Naive thymus-derived CD8-positive, alpha-beta T cell (primary cell): ENCODE data around the gene FOXN3. TPM values are rescaled to one million over a fixed set of nuclear protein-coding genes. Genes with fewer than 3 reads are reported as not detected.

Experiments used
- ATAC-seq, 2 donors: fragments of 150-1000 bp; cut with Tn5 transposase in 1 of 2; sonication (Bioruptor Pico), chemical (Tn5 transposase) in 1 of 2; 1 replicate in 1 of 2; 2 replicates in 1 of 2; pipeline ENCODE4 v1.10.0; 2021; ENCODE audit warnings: mild to moderate bottlenecking in 2 of 2, moderate library complexity in 2 of 2
- POLR2A ChIA-PET: fragments of 350-600 bp; sonication (Branson Sonifier 250); formaldehyde crosslinking; loops from one replicate; lab custom pipeline; 2021; ENCODE audit warnings: antibody characterized with exemption; lab: Charles Lee
- DNase-seq, 10 donors: peaks; one replicate each; pipeline versions ENCODE4 v3.0.0 to v3.0.0-alpha.2; 2020 to 2022
- H3K27ac Mint-ChIP-seq, 10 donors: one replicate each; pipeline ENCODE4 v1.8.0; 2020 to 2022; ENCODE audit warnings: mild to moderate bottlenecking in 10 of 10, mixed read lengths in 10 of 10, moderate library complexity in 4 of 10, inconsistent platforms in 1 of 10
- H3K27me3 Mint-ChIP-seq, 5 donors: one replicate each; pipeline ENCODE4 v1.8.0; 2021 to 2022; ENCODE audit warnings: mixed read lengths in 5 of 5
- H3K36me3 Mint-ChIP-seq, 3 donors: one replicate each; pipeline ENCODE4 v1.8.0; 2020 to 2022; ENCODE audit warnings: mixed read lengths in 3 of 3, mild to moderate bottlenecking in 2 of 3, inconsistent platforms in 1 of 3
- H3K4me1 Mint-ChIP-seq, 4 donors: one replicate each; pipeline ENCODE4 v1.8.0; 2021 to 2022; ENCODE audit warnings: mixed read lengths in 4 of 4
- H3K4me3 Mint-ChIP-seq, 10 donors: one replicate each; pipeline ENCODE4 v1.8.0; 2020 to 2022; ENCODE audit warnings: mild to moderate bottlenecking in 10 of 10, mixed read lengths in 10 of 10, moderate library complexity in 6 of 10, inconsistent platforms in 1 of 10
- H3K9me3 Mint-ChIP-seq, 9 donors: one replicate each; pipeline ENCODE4 v1.8.0; 2020 to 2022; ENCODE audit warnings: mixed read lengths in 9 of 9, mild to moderate bottlenecking in 3 of 9, inconsistent platforms in 1 of 9, moderate library complexity in 1 of 9
- polyA plus RNA-seq, 3 donors: library from polyadenylated mRNA; unstranded; fragments of 300-500 nt; fragmentation: Illumina TruSeq; gene quantifications; one replicate each; pipeline ENCODE4 v1.2.3, GENCODE V29; 2021
- total RNA-seq, 8 experiments: library from RNA in 2 of 8; stranded (reverse) in 2 of 8; gene quantifications; one replicate each; pipeline ENCODE4 v1.2.3 and lab custom pipeline; 2021 to 2026

The FOXN3 gene
- total and polyA plus RNA-seq, 5 experiments from 2014 or later = 107 to 148 (median 125) TPM

- Mint-ChIP-seq H3K4me3 (peak overlapping the region in 4 of 10 donors; percentile 6 to 22 (median 13)), H3K4me1 (peaks cover 31 to 91% (median 81%) of the 10 kb centered on the region in 4 donors), H3K36me3 (no peaks in the 10 kb centered on the region), H3K27ac (peak overlapping the region in 9 of 10 donors; percentile 41 to 86 (median 72)), H3K27me3 (no peaks in the 10 kb centered on the region), H3K9me3 (no peaks in the 10 kb centered on the region)
- no peak for DNase-seq
- ATAC-seq = peak; percentile 31 to 35
- POLR2A ChIA-PET = interaction anchor here (0.6 kb wide), 1 partner anchor 15 kb away, joined by 5 read pairs; no protein-coding TSS in a partner anchor
Observed at GRCh38 chr14:89445273-89445973, 28.4 kb upstream of the FOXN3 start.

GRCh38 chr14:89444516-89445125 is 27.6 kb upstream of the FOXN3 start:
- ATAC-seq (no peak), DNase-seq (no peak)
- Mint-ChIP-seq H3K27ac (peak overlapping the region in 9 of 10 donors; percentile 37 to 96 (median 83)), H3K4me3 (peak overlapping the region in 9 of 10 donors; percentile 5 to 79 (median 74)), H3K27me3 (no peaks in the 10 kb centered on the region), H3K9me3 (no peaks in the 10 kb centered on the region), H3K36me3 (no peaks in the 10 kb centered on the region), H3K4me1 (peaks cover 35 to 89% (median 81%) of the 10 kb centered on the region in 4 donors)
- POLR2A ChIA-PET = interaction anchor here (0.7 to 2.9 kb wide), 4 partner anchors 9 to 321 kb away, joined by 3 to 11 read pairs (median 4); no protein-coding TSS in a partner anchor

DNA sequence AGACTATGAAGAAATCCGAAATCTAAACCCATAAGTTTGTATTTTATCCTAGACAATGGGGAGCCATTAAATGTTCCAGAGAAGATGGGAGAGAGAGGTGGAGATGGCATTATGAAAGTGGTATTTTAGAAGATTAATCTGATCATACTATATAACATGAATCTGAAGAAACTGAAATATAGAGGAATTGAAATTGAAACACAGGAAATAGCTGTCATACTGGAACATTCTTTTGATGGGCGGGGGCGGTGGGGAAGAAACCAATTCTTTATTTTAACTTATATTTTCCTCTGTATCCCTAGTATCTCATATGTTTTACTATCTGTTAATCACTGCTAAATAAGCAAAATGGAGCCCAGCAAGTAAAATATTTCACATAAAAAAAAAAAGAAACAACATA is 27.0 kb upstream of the FOXN3 start:
- ATAC-seq (peak in 1 of 2 donors; percentile 28), DNase-seq (no peak)
- H3K4me3 Mint-ChIP-seq = peak overlapping the region; percentile 40 to 79 (median 74)
- peaks cover 32 to 86% (median 79%) of the 10 kb centered on the region in 4 donors for H3K4me1 Mint-ChIP-seq
- POLR2A ChIA-PET = interaction anchor here (0.7 to 2.9 kb wide), 8 partner anchors 8 to 1281 kb away, joined by 3 to 11 read pairs (median 4); no protein-coding TSS in a partner anchor
- H3K27ac Mint-ChIP-seq = peak overlapping the region; percentile 69 to 96 (median 83)
- no peaks in the 10 kb centered on the region for H3K36me3 Mint-ChIP-seq
- no peaks in the 10 kb centered on the region for H3K27me3 Mint-ChIP-seq
- no peaks in the 10 kb centered on the region for H3K9me3 Mint-ChIP-seq

DNA sequence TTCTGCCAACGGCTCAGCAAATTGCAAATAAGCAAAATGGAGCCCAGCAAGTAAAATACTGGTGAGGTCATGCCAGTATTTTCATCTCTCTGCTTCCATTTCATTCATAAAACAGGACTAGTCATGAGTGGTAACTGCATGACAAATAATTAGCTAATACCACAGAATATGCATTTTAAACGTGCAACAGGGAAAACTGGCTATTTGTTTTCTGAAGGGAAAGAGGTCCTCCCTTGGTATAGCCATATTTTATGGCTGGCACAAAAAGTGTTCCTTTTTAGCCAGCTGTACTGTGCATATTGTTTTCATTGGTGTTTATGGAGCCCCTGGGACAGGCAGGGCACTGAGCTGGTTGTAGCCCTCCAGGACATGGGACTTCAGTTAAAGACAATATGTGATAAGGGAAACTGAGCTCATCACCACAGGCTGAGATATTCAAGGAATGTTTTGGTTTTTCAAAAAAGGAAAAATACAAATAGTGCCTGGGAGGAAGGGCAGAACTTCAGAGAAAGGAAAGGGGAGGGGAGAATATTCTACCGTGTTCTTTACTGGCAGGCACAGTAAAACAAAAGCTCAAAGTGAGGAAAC is 26.1 kb upstream of the FOXN3 start:
- Mint-ChIP-seq H3K4me3 (peak overlapping the region; percentile 33 to 79 (median 62)), H3K4me1 (peaks cover 30 to 80% (median 72%) of the 10 kb centered on the region in 4 donors)
- POLR2A ChIA-PET = interaction anchor here (0.5 to 2.9 kb wide), 6 partner anchors 13 to 1280 kb away, joined by 3 to 11 read pairs (median 4); no protein-coding TSS in a partner anchor

GRCh38 chr14:89442280-89442679 is 25.2 kb upstream of the FOXN3 start:
- Mint-ChIP-seq H3K36me3 (no peaks in the 10 kb centered on the region), H3K9me3 (peaks cover 0 to 2% (median 0%) of the 10 kb centered on the region in 9 donors), H3K27me3 (no peaks in the 10 kb centered on the region), H3K27ac (peak overlapping the region in 7 of 10 donors; percentile 4 to 86 (median 57)), H3K4me3 (no peak overlapping the region), H3K4me1 (peaks cover 27 to 73% (median 67%) of the 10 kb centered on the region in 4 donors)
- no peak for ATAC-seq
- DNase-seq = no peak
- POLR2A ChIA-PET = interaction anchor here (0.7 to 2.9 kb wide), 2 partner anchors 13 to 55 kb away, joined by 6 to 11 read pairs; no protein-coding TSS in a partner anchor

More for the DNA sequence above, 26.1 kb upstream of the FOXN3 start:
- H3K27me3 Mint-ChIP-seq = no peaks in the 10 kb centered on the region
- H3K36me3 Mint-ChIP-seq = no peaks in the 10 kb centered on the region
- peak overlapping the region; percentile 48 to 96 (median 80) for H3K27ac Mint-ChIP-seq
- no peaks in the 10 kb centered on the region for H3K9me3 Mint-ChIP-seq
- ATAC-seq (no peak), DNase-seq (no peak)

DNA sequence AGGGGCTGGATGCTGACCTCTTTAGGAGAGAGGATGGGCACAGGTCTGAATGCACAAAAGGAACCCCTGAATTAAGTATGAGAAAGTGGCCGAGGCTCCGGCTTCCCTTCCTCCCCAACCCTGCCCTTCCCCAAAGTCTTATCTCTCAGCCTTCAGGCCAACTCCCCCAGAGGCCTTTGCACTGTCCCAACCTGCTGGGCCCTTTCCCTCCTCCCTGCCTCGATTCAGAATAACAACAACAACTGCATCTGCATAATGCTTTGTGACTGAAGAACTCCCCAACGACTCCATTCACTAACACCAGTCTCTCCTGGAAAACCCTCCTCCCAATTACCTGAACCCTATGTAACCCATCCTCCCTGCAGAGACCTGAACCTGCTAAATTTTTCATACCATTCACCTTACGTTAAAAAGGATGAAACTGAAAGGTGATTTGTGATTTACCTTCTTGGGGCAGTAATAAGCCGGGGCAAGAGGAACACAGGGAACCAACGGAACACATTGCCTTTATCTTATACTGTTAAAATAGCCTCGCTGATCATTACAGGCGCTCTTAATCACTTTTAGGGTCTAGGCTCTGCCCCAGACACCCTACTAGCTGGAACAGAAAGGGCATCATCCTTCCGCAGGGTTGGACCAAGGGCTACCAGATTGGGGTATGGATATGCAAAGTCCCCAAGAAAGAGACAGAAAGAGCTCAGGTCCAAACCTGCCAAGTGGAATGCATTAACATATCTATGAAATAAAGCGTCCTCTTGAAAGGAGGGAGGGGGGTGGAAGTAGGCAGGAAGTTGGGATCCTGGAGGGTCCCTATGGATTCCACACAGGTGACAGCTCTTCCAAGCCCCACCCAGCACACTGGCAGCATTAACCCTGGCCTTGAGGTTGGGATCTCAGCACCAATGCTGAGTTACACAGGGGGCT is 24.2 kb upstream of the FOXN3 start:
- H3K4me3 Mint-ChIP-seq = no peak overlapping the region
- H3K27me3 Mint-ChIP-seq = no peaks in the 10 kb centered on the region
- POLR2A ChIA-PET = interaction anchor here (0.7 kb wide), 3 partner anchors 54 to 563 kb away, joined by 3 to 6 read pairs (median 5); no protein-coding TSS in a partner anchor
- H3K4me1 Mint-ChIP-seq = peaks cover 30 to 73% (median 66%) of the 10 kb centered on the region in 4 donors
- H3K27ac Mint-ChIP-seq = peak overlapping the region in 5 of 10 donors; percentile 36 to 78 (median 43)
- no peak for ATAC-seq
- peaks cover 0 to 3% (median 0%) of the 10 kb centered on the region in 9 donors for H3K9me3 Mint-ChIP-seq
- DNase-seq = no peak
- peaks cover 0 to 6% (median 0%) of the 10 kb centered on the region in 3 donors for H3K36me3 Mint-ChIP-seq

DNA sequence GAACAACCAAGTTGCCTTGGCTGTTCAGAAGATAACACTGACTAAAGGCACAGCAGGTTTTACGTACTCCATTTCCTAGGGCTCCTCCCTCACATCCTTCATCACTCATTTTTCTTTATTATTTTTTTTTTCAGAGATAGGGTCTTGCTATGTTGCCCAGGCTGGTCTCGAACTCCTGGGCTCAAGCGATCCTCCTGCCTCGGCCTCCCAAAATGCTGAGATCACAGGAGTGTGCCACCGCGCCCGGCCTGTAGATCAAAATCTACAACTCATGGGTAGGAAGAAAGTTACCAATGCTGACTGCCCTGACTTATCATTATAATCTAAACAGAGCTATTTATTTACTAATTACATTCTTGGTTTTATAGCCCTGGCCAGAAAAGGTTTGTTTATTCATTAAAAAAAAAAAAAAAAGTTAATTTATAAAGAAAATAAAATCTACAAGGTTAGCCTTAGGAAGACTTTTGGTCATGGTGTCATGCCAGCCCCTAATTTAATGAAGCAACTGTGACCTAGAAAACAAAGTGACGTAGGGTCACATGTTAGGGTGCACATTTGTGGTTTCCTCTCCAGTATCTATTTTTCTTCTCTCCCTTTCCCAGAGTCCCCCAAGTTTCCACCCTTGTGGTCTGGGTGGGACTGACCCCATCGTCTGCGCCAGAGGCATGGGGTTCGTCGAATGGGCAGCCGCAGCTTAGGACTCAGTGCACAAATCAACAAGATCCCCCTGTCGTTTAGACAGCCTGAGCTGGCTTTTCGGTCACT is 19.0 kb upstream of the FOXN3 start:
- H3K27ac Mint-ChIP-seq = peak overlapping the region in 9 of 10 donors; percentile 71 to 92 (median 79)
- no peaks in the 10 kb centered on the region for H3K27me3 Mint-ChIP-seq
- H3K4me1 Mint-ChIP-seq = peaks cover 29 to 65% (median 53%) of the 10 kb centered on the region in 4 donors
- peak overlapping the region in 1 of 10 donors; percentile 59 for H3K4me3 Mint-ChIP-seq
- peaks cover 0 to 3% (median 0%) of the 10 kb centered on the region in 9 donors for H3K9me3 Mint-ChIP-seq
- H3K36me3 Mint-ChIP-seq = peaks cover 0 to 6% (median 6%) of the 10 kb centered on the region in 3 donors
- DNase-seq = peak in 1 of 10 donors; percentile 4
- no peak for ATAC-seq
- POLR2A ChIA-PET = interaction anchor here (1.1 kb wide), 1 partner anchor 8 kb away, joined by 3 read pairs; no protein-coding TSS in a partner anchor

DNA sequence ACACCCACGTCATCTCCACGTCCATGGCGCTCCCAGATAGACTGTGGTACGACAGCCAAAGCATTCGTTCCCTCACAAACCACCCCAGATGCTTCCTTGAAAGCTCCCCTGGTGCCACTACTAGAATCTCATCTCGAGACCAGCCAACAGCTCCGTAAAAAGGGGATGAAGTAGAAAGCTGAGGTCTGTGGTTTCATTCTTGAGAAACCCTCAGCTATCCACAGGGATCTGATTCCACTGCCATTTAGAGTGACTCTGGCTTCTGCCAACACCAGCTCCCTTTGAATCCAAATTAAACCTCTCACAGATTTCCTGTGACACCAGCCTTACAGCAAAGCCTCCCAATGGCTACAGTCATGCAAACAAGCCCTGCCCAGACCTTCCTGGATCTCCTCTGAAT is 18.5 kb upstream of the FOXN3 start:
- no peak for ATAC-seq
- H3K4me3 Mint-ChIP-seq = peak overlapping the region in 1 of 10 donors; percentile 59
- peak overlapping the region; percentile 19 to 92 (median 78) for H3K27ac Mint-ChIP-seq
- peaks cover 24 to 70% (median 50%) of the 10 kb centered on the region in 4 donors for H3K4me1 Mint-ChIP-seq
- DNase-seq = peak in 1 of 10 donors; percentile 6
- no peaks in the 10 kb centered on the region for H3K27me3 Mint-ChIP-seq
- peaks cover 0 to 6% (median 6%) of the 10 kb centered on the region in 3 donors for H3K36me3 Mint-ChIP-seq
- POLR2A ChIA-PET = interaction anchor here (1.1 kb wide), 2 partner anchors 9 to 176 kb away, joined by 3 to 4 read pairs; no protein-coding TSS in a partner anchor
- H3K9me3 Mint-ChIP-seq = peaks cover 0 to 3% (median 0%) of the 10 kb centered on the region in 9 donors

GRCh38 chr14:89432226-89432625 is 15.2 kb upstream of the FOXN3 start:
- H3K9me3 Mint-ChIP-seq = peaks cover 0 to under 1% (median 0%) of the 10 kb centered on the region in 9 donors
- H3K36me3 Mint-ChIP-seq = peaks cover 0 to 6% (median 6%) of the 10 kb centered on the region in 3 donors
- ATAC-seq (no peak), DNase-seq (no peak)
- H3K4me1 Mint-ChIP-seq = peaks cover 22 to 85% (median 61%) of the 10 kb centered on the region in 4 donors
- no peaks in the 10 kb centered on the region for H3K27me3 Mint-ChIP-seq
- POLR2A ChIA-PET = no interaction called here
- peak overlapping the region in 9 of 10 donors; percentile 16 to 86 (median 53) for H3K4me3 Mint-ChIP-seq
- H3K27ac Mint-ChIP-seq = peak overlapping the region in 9 of 10 donors; percentile 49 to 90 (median 77)

- Mint-ChIP-seq H3K4me1 (peaks cover 19 to 84% (median 58%) of the 10 kb centered on the region in 4 donors), H3K4me3 (peak overlapping the region; percentile 65 to 88 (median 80)), H3K36me3 (peaks cover 0 to 6% (median 0%) of the 10 kb centered on the region in 3 donors), H3K9me3 (no peaks in the 10 kb centered on the region), H3K27ac (peak overlapping the region; percentile 59 to 94 (median 86)), H3K27me3 (no peaks in the 10 kb centered on the region)
- POLR2A ChIA-PET = interaction anchor here (0.6 to 3.3 kb wide), 6 partner anchors 12 to 36 kb away, joined by 5 to 12 read pairs (median 7); no protein-coding TSS in a partner anchor
- DNase-seq (peak in 8 of 10 donors; percentile 6 to 85 (median 36)), ATAC-seq (peak; percentile 85 to 91)
Observed at GRCh38 chr14:89430391-89431236, 13.6 kb upstream of the FOXN3 start.
